GM03348 (cell line): ENCODE measurements around the gene SEC14L6.

ENCODE experiments used
- DNase-seq: peaks from one replicate; pipeline ENCODE4 v3.0.0; 2012; ENCODE audit warnings: low spot score

SEC14L6 gene

DNA sequence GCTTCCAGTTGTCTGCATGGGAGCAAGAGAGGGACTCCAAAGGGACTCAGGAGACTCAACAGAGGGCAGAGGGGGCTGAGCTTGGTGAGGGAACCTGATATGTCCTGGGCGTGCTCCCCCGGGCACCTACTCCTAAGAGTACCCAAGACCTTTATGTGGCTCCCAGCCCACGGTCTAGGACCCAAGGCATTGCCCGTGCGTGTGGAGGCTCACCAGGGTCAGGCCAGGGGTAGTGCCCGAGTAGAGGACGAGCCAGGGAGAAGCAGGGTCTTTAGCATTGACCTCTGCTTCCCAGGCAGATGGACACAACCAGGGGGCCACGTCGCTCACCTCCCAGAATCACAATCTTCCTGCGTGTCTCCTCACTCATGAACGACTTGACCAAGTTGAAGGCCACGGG lies 54.4 kb downstream of the SEC14L6 start:
- DNase-seq: no peak

DNA sequence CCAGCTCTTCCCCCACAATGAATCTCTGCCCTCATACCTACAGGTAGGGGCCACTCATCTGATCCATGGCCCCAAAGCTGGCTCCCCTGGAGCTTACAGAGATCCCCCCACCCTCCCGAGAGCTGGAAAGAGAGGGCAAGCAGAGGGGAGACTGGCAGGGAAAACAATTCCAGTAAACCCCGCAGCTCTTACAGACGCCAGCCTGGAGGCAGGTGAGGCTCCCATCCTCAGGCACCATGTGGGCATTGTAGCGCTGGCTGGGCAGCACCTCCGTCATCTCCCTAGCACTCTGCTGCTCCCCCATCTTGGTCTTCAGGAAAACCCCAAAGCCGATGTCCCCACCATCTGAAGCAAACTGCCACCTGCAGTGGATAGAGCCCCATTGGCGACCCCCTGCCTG lies 55.2 kb downstream of the SEC14L6 start:
- DNase-seq: no peak

- no peak for DNase-seq
Observed at GRCh38 chr22:30490399-30490798, 56.1 kb downstream of the SEC14L6 start.

DNA sequence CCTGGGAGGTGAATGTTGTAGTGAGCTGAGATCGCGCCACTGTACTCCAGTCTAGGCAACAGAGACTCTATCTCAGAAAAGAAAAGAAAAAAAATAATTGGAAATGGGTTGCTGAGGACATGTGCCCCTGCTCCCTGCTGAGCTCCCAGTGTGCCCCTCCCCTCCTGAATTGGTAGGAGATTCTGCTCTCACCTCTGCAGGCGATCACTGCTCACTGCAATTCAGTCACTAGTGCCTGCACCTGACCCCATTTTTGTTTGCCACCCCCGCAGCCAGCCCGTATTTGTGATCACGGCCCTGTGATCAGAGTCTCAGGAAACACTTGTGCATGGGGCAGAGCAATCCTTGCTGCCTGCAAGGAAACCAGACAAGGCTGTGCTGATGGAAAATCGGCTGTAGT lies 58.4 kb downstream of the SEC14L6 start:
- DNase-seq: no peak

GRCh38 chr22:30486661-30487115 lies 59.9 kb downstream of the SEC14L6 start:
- no peak for DNase-seq

DNA sequence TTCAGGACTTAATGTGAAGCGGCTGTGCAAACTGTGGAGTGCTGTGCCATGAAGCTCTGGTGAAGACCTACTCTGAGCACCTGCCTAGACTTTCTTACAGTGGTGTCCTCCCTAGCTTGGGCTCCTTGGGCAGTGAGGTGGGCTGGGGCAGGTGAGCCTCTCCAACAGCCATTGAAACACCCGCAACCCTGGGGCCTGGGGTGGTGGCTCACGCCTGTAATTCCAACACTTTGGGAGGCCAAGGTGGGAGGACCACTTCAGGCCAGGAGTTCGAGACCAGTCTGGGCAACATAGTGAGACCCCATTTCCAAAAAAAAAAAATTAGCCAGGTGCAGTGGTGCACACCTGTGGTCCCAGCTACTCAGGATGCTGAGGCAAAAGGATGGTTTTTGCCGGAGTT lies 60.4 kb downstream of the SEC14L6 start:
- no peak for DNase-seq

- DNase-seq: peak; percentile 95
Observed at GRCh38 chr22:30485362-30485988, 61.1 kb downstream of the SEC14L6 start.

- DNase-seq: no peak
Observed at GRCh38 chr22:30483169-30483568, 63.4 kb downstream of the SEC14L6 start.

- DNase-seq: peak; percentile 50
Observed at GRCh38 chr22:30481711-30482110, 64.8 kb downstream of the SEC14L6 start.

GRCh38 chr22:30479981-30480380 lies 66.6 kb downstream of the SEC14L6 start:
- DNase-seq: no peak

DNA sequence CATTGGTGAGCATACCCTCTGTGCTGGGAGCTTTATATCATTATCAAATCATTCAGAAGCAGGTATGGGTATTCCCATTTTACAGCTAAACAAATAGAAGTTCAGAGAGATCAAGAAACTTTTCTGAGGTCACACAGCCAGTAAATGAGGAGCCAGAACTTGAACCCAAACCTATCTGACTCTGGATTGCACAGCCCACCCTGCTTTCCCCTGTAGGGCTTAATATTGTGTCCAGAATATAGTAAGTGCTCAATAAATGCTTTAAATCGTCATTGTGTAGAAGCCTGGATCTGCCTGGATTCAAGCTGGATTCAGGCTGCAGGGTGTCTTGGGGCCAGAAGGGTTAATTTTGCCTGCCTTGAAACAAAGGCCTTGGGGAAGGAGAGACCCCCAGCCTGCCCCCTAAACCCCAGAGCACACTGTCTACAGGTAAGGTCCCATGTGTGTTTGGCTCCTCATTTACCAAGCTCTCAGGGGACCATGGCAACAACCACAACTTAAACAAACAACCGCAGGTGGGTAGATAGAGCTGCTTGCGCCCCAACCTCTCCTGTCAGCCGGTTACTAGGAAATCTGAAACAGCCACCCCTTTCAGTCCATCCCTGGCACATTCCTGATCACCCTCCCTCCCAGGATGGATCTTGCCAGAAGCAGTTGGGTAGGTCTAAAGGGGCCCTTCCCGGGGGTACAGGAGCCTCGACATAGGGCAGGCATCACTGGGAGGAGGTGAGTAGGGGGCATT lies 71.7 kb downstream of the SEC14L6 start:
- no peak for DNase-seq

GRCh38 chr22:30474121-30474520 lies 72.4 kb downstream of the SEC14L6 start:
- DNase-seq: no peak

- no peak for DNase-seq
Observed at GRCh38 chr22:30472994-30473720, 73.4 kb downstream of the SEC14L6 start.
